Measurements from ENCODE around the gene MRPL23.

The MRPL23 gene

DNA sequence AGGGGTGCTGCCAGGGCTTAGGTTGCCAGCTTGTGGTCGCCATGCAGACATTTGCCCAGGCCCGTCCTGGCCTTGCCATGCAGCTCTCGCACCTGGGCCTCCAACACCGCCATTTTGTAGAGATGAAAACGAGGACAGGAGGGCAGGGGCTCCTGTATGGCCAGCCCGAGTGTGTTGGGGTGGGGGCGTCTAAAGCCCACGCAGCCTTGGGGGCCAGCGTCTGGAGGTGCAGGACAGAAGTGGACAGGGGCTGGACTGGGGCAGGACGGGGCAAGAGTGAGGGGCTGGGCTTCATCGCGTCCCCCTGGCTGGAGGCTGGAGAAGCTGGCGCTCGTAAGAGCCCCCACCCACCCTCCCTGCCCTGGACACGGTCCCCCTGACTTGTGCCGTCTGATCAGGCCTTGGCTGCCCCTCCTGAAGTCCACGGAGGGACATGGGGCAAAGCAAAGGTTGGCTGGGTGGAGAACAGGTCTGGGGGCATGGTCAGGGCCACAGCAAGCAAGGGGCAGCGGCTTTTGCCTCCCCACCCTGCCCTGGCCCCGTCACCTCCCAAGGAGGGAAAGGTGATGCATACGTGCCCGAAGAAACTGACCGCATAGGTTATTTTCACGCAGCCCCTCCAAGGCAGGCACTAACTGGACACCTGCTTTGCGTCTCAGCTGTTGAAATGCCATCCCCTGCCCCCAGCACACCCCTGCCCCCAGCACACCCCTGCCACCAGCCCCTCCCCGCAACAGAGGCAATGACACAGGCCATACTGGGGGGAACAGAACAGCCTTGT, 26.8 kb upstream of the MRPL23 start:
- H3K4me2 ChIP-seq: peak overlapping the region in 8 of 11 experiments; percentile 51 to 84 (median 68); a peak in 16 of 22 replicates
- H4K20me1 ChIP-seq: no peaks in the 10 kb centered on the region
- no peaks in the 10 kb centered on the region for H3K9me3 ChIP-seq (replicated peaks in 1 of 11)
- no peak overlapping the region for H3K9ac ChIP-seq
- H3K27me3 ChIP-seq: no peaks in the 10 kb centered on the region
- no peak for TF ChIP-seq Cebpa-rat (IDR thresholded peaks at IDR 0.05)
- no peak overlapping the region for H3K27ac ChIP-seq
- H3K4me3 ChIP-seq: no peak overlapping the region
- H3K36me3 ChIP-seq: no peaks in the 10 kb centered on the region
- peaks cover 0 to 78% (median 64%) of the 10 kb centered on the region in 10 experiments; a peak in 18 of 20 replicates for H3K4me1 ChIP-seq

DNA sequence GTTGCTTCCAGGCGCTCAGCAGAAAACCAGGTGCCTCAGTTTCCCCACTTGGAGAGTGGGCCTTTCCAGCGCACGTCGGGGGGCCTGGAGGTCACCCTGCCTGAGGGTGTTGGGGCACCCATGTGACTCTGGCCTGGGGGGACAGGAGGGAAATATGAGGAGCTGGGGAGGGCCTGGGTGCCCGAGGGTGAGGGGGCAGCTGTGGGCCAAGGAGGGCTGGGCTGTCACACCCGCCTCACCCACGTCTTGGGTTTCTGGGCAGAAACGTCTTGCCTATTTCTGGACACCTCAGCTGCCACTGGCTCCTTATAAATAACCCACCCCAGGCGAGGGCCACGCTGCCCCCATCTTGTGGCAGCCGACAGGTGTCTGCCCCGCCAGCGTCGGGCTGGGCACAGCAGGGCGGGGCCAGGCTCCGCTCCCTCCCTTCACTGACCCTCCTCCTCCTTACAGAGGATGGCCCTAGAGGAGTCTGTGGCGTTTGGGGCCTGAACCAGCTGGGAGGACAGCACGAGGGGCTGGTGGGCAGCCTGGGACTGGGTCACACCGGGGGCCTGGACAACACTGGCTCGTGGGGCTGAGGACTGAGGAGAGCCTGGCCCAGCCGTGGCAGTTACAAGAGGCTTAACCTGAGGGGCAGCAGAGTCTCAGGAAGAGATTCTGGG, 26.1 kb upstream of the MRPL23 start:
- H3K4me1 ChIP-seq: peaks cover 0 to 76% (median 63%) of the 10 kb centered on the region in 10 experiments; a peak in 18 of 20 replicates
- no peaks in the 10 kb centered on the region for H3K27me3 ChIP-seq
- H3K9ac ChIP-seq: peak overlapping the region in 3 of 11 experiments; percentile 2 to 25 (median 7); a peak in 1 of 22 replicates
- no peak for TF ChIP-seq Cebpa-rat (IDR thresholded peaks at IDR 0.05)
- no peaks in the 10 kb centered on the region for H3K36me3 ChIP-seq
- H3K4me3 ChIP-seq: no peak overlapping the region
- H4K20me1 ChIP-seq: no peaks in the 10 kb centered on the region
- no peaks in the 10 kb centered on the region for H3K9me3 ChIP-seq (replicated peaks in 1 of 11)
- 0 out of 22 replicates have a peak overlapping the region, but pooled peaks of 1 of the 11 experiments have one; percentile 9 for H3K27ac ChIP-seq
- peak overlapping the region in 10 of 11 experiments; percentile 44 to 84 (median 66); a peak in 20 of 22 replicates for H3K4me2 ChIP-seq

GRCh38 chr11:1921574-1922141, 25.5 kb upstream of the MRPL23 start:
- peak overlapping the region in 10 of 11 experiments; percentile 44 to 84 (median 66); a peak in 18 of 22 replicates for H3K4me2 ChIP-seq
- H3K27ac ChIP-seq: peak overlapping the region in 2 of 11 experiments; percentile 8 to 9; a peak in 1 of 22 replicates
- H4K20me1 ChIP-seq: no peaks in the 10 kb centered on the region
- H3K27me3 ChIP-seq: no peaks in the 10 kb centered on the region
- H3K4me1 ChIP-seq: peaks cover 0 to 70% (median 61%) of the 10 kb centered on the region in 10 experiments; a peak in 18 of 20 replicates
- no peak overlapping the region for H3K4me3 ChIP-seq
- H3K9me3 ChIP-seq (replicated peaks in 1 of 11): no peaks in the 10 kb centered on the region
- TF ChIP-seq Cebpa-rat (IDR thresholded peaks at IDR 0.05): no peak
- peak overlapping the region in 3 of 11 experiments; percentile 2 to 25 (median 7); a peak in 1 of 22 replicates for H3K9ac ChIP-seq
- no peaks in the 10 kb centered on the region for H3K36me3 ChIP-seq

DNA sequence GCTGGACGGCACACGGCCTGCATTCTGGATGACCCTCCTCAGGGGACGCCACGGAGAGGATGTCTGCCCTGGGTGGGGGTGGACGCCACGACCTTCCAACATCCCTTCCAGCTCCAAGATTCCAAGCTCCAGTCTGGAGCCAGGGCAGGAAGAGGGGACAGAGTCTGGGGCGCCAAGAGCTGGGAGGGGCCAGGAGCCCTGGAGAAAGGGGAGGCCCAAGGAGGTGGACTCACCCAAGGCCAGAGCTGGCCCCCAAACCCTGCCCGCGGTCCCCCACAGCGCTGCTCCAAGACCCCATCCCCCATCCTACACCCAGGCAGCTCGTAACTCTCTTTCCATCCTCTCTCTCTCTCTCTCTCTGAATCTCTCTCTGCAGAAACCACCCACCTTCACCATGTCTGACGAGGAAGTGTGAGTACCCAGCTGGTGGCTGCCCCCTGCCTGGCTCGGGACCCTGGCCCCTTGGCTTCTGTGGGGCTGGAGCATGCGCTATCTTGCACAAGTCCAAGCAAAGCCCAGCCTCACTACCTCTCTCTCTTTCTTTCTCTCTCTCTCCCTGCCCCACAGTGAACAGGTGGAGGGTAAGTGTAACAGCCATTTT, 24.6 kb upstream of the MRPL23 start:
- Histone ChIP-seq H3K9ac (no peak overlapping the region; a peak in 1 of 22 replicates), H4K20me1 (no peaks in the 10 kb centered on the region), H3K27me3 (no peaks in the 10 kb centered on the region), H3K4me2 (peak overlapping the region in 8 of 11 experiments; percentile 51 to 84 (median 68); a peak in 16 of 22 replicates), H3K4me3 (no peak overlapping the region), H3K4me1 (peaks cover 0 to 67% (median 54%) of the 10 kb centered on the region in 10 experiments; a peak in 18 of 20 replicates), H3K36me3 (no peaks in the 10 kb centered on the region), H3K27ac (peak overlapping the region in 1 of 11 experiments; percentile 25; a peak in 2 of 22 replicates), H3K9me3 (replicated peaks in 1 of 11) (no peaks in the 10 kb centered on the region)
- TF ChIP-seq Cebpa-rat (IDR thresholded peaks at IDR 0.05): no peak

DNA sequence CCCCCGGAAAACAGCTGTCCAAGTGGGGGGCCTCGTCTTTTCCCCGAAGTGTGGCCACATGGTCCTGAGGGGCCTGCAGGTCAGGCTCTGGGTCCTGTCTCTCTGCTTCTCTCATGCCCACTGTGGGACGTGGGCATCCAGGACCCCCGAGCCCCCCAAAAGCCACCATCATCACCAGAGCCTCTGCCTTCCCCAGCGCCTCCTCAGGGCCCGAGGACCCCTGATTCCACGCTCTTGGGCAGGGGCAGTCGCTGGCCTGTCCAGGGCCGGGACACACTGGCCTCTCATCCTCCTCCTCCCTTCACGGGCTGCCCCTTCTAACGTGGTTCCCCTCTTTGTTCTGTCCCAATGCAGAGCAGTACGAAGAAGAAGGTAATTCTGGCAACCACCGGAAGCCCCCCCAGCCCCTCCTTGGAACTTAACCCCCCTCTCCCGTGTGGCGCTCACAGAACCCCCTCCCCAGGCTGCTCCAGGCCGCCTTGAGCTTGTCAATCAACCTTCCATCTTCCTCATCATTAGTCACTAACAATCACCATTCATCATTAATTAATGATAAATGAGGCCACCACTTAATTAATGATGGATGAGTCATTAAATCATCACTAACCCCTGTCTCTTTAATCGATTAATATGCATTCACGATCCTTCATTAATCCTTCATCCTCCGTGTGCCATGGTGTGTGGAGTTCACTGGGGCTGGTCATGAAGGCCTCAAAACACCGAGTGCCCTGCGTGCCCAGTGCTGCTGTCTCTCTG, 23.8 kb upstream of the MRPL23 start:
- H3K27ac ChIP-seq: peak overlapping the region in 1 of 11 experiments; percentile 25; a peak in 2 of 22 replicates

DNA sequence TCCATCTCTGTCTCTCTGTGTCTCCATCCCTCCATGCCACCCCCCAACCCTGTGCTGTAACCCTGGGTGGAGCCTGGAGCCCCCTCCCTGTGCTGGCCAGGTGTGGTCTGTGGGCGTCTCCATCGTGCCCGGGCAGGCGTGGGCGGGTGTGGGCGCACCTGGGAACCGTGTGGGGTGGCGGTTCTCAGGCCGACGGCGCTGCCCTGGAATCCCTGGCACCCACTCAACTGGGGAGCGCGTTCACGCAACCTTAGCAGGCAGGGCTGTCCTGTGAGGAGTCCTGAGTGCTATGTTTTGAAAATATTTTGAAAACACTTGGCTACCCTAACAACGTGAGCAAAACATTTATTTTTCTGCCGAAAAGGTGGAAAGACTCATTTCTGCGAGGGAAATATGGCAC, 23.0 kb upstream of the MRPL23 start:
- Histone ChIP-seq H3K27me3 (no peaks in the 10 kb centered on the region), H3K4me1 (peaks cover 0 to 51% (median 39%) of the 10 kb centered on the region in 10 experiments; a peak in 18 of 20 replicates), H3K4me3 (no peak overlapping the region)

More for the DNA sequence above, 23.8 kb upstream of the MRPL23 start:
- Histone ChIP-seq H3K4me3 (no peak overlapping the region), H3K36me3 (no peaks in the 10 kb centered on the region), H3K27me3 (no peaks in the 10 kb centered on the region), H3K9ac (no peak overlapping the region; a peak in 1 of 22 replicates), H3K9me3 (replicated peaks in 1 of 11) (no peaks in the 10 kb centered on the region), H3K4me1 (peaks cover 0 to 59% (median 46%) of the 10 kb centered on the region in 10 experiments; a peak in 18 of 20 replicates), H3K4me2 (peak overlapping the region in 8 of 11 experiments; percentile 46 to 84 (median 68); a peak in 15 of 22 replicates), H4K20me1 (no peaks in the 10 kb centered on the region)
- TF ChIP-seq Cebpa-rat (IDR thresholded peaks at IDR 0.05): no peak

DNA sequence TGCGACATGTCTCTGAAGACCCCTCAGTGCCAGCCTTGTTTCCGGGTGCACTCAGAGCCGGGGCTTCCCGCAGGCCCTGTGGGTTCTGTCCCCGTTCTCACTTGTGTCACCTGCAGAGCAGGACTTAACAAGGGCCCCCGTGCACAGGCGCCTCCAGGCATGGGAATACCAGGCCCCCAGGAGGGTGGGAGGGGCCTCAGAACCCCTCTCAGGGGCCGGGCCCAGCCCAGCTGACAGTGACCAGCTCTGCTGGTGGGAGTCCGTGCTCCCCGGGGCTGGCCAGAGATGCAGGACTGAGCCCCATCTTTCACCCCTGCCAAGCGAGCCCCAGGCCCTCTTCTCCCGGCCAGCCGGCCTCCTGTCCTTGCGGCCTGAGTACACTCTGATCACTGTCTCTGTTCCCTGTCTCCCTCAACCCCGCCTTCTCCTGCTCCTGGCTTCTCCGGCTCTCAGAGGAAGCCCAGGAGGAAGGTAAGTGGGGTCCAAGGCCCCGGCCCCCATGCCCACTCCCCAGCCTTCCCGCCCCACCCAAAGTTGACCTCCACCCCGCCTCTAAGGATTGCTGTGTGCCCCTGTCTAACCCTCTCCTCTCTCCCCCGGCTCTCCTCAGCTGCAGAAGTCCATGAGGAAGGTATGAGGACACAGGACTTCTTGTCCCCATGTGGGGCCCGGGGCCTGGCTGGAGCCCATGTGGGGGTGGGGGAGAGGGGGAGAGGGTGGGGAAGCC, 22.3 kb upstream of the MRPL23 start:
- Histone ChIP-seq H3K4me1 (peaks cover 0 to 47% (median 35%) of the 10 kb centered on the region in 10 experiments; a peak in 18 of 20 replicates), H3K4me2 (no peak overlapping the region), H4K20me1 (no peaks in the 10 kb centered on the region), H3K9me3 (replicated peaks in 1 of 11) (no peaks in the 10 kb centered on the region), H3K27me3 (no peaks in the 10 kb centered on the region), H3K4me3 (no peak overlapping the region), H3K36me3 (no peaks in the 10 kb centered on the region), H3K27ac (no peak overlapping the region), H3K9ac (no peak overlapping the region)
- TF ChIP-seq Cebpa-rat (IDR thresholded peaks at IDR 0.05): no peak

More for the DNA sequence above, 23.0 kb upstream of the MRPL23 start:
- TF ChIP-seq Cebpa-rat (IDR thresholded peaks at IDR 0.05): no peak
- no peaks in the 10 kb centered on the region for H3K9me3 ChIP-seq (replicated peaks in 1 of 11)
- no peak overlapping the region for H3K4me2 ChIP-seq
- H3K36me3 ChIP-seq: no peaks in the 10 kb centered on the region
- H4K20me1 ChIP-seq: no peaks in the 10 kb centered on the region
- H3K27ac ChIP-seq: no peak overlapping the region
- H3K9ac ChIP-seq: no peak overlapping the region

All from BLaER1 treated with 17β-estradiol and CSF1 and Interleukin-3, amounts not matched to agents 10 nM and 100 nM (cell line).